Upper lobe of left lung (tissue), 6 donors: ENCODE results near the gene COLEC11. TPM values are rescaled to one million over a fixed set of nuclear protein-coding genes. Genes with fewer than 3 reads are reported as not detected.

ENCODE experiments used
- ATAC-seq, 2 donors: fragments of 200-7000 bp; cut with Tn5 transposase; one replicate each; pipeline ENCODE4 v1.9.1; 2022; ENCODE audit warnings: mild to moderate bottlenecking in 2 of 2, moderate library complexity in 2 of 2; ENCODE audit not compliant: low FRiP score in 2 of 2
- DNase-seq, 2 donors: peaks; one replicate each; pipeline ENCODE4 v3.0.0-alpha.2; 2019 to 2020
- H3K27ac ChIP-seq, 4 donors: fragments of 200-600 bp; sonication (generic); one replicate each; pipeline ENCODE4 v1.5.1; 2016 to 2019
- H3K27me3 ChIP-seq, 4 donors: fragments of 200-600 bp; sonication (generic); one replicate each; pipeline ENCODE4 v1.5.1; 2017 to 2019
- H3K36me3 ChIP-seq, 4 donors: fragments of 200-600 bp; sonication (generic); one replicate each; pipeline ENCODE4 v1.5.1; 2016 to 2019
- H3K4me1 ChIP-seq, 4 donors: fragments of 200-600 bp; sonication (generic); one replicate each; pipeline ENCODE4 v1.5.1; 2018 to 2019
- H3K4me3 ChIP-seq, 4 donors: fragments of 200-600 bp; sonication (generic); one replicate each; pipeline ENCODE4 v1.5.1; 2017 to 2019; ENCODE audit warnings: mild to moderate bottlenecking in 2 of 4, moderate library complexity in 1 of 4
- H3K9me3 ChIP-seq, 4 donors: fragments of 200-600 bp; sonication (generic); one replicate each; pipeline ENCODE4 v1.5.1; 2018 to 2019
- EP300 ChIP-seq, 4 donors: sonication (generic); formaldehyde crosslinking; IDR thresholded peaks; one replicate each; pipeline ENCODE4 v1.5.1; 2017; ENCODE audit warnings: antibody characterized with exemption in 4 of 4, control low read depth in 2 of 4
- POLR2A ChIP-seq, 4 donors: fragments of 450-650 bp; IDR thresholded peaks; one replicate each; pipeline ENCODE4 v1.5.1; 2016 to 2017; ENCODE audit warnings: antibody characterized with exemption in 4 of 4, mild to moderate bottlenecking in 2 of 4
- POLR2AphosphoS5 ChIP-seq, 2 donors: sonication (generic); formaldehyde crosslinking; IDR thresholded peaks; one replicate each; pipeline ENCODE4 v1.5.1; 2017; ENCODE audit warnings: antibody characterized with exemption in 2 of 2
- small RNA-seq, 4 donors: library from RNA; depleted of rRNA; stranded (forward); fragments of <200 nt; gene quantifications; one replicate each; pipeline ENCODE3, GENCODE V24; 2016
- total RNA-seq, 6 donors: library from RNA; depleted of rRNA in 4 of 6; stranded (reverse); fragments of >200 nt in 4 of 6; gene quantifications; one replicate each; pipeline versions ENCODE4 v1.1.0 to v1.2.1, GENCODE V29; 2016 to 2021
- TF ChIP-seq, protein P1 (sequence below), 6 experiments: fragments of 450-650 bp in 4 of 6; fragments of 200-600 bp in 2 of 6; sonication (generic) in 2 of 6; IDR thresholded peaks; one replicate each; pipeline ENCODE4 v1.5.1; 2016 to 2019; ENCODE audit warnings: antibody characterized with exemption in 6 of 6
- donor health status: DM: no; HTN: no; CAD: no; lungs with moderate emphysema.
- donor health status: DM: no; HTN: yes; CAD: no; lungs with severe emphysema.

Gene COLEC11
- total RNA-seq, 6 donors from 2014 or later, result 0.79 to 2.3 (median 1.3) TPM; not detected in 1

DNA sequence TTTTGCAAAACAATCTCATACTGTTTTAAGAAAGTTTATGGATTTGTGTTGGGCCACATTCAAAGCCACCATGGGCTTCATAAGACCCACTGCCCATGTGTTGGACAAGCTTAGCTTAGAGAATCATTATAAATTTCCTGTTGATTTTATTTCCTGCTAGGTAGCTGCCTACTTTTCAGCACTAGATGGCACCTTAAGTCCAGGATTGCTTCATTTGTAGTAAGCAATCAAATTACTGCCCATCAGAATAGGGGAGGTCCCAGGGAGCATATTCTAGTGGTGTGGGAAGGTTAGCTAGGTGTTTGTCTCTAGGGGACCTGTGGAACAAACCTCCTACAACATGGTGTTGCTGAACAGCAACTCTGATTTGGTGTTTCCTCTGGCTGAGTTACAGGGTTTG lies 97.5 kb downstream of the COLEC11 start:
- peak in 1 of 2 donors; percentile 22 for ATAC-seq
- DNase-seq, result no peak
- Histone ChIP-seq H3K9me3 (no peaks in the 10 kb centered on the region), H3K4me3 (no peak overlapping the region), H3K4me1 (no peaks in the 10 kb centered on the region), H3K36me3 (no peaks in the 10 kb centered on the region), H3K27me3 (no peaks in the 10 kb centered on the region), H3K27ac (no peak overlapping the region)
- TF ChIP-seq EP300 (IDR thresholded peaks at IDR 0.05), result no peak
- TF ChIP-seq, protein P1, sequence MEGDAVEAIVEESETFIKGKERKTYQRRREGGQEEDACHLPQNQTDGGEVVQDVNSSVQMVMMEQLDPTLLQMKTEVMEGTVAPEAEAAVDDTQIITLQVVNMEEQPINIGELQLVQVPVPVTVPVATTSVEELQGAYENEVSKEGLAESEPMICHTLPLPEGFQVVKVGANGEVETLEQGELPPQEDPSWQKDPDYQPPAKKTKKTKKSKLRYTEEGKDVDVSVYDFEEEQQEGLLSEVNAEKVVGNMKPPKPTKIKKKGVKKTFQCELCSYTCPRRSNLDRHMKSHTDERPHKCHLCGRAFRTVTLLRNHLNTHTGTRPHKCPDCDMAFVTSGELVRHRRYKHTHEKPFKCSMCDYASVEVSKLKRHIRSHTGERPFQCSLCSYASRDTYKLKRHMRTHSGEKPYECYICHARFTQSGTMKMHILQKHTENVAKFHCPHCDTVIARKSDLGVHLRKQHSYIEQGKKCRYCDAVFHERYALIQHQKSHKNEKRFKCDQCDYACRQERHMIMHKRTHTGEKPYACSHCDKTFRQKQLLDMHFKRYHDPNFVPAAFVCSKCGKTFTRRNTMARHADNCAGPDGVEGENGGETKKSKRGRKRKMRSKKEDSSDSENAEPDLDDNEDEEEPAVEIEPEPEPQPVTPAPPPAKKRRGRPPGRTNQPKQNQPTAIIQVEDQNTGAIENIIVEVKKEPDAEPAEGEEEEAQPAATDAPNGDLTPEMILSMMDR (IDR thresholded peaks at IDR 0.05), result peak in 3 of 6 experiments; percentile 20 to 40 (median 24)
- TF ChIP-seq POLR2AphosphoS5 (IDR thresholded peaks at IDR 0.05), result no peak
- TF ChIP-seq POLR2A (IDR thresholded peaks at IDR 0.05), result no peak

Small RNAs within 50 kb of the gene (small RNA-seq; reads per million reads assigned to genes)
- gene TMSB4XP2, result 0 reads per million in 4 donors

Other genes with a start within 250 kb of the COLEC11 start
- gene EIPR1, start 217.3 kb upstream of the COLEC11 start, total RNA-seq, result 10 to 100 TPM; 17.6 to 39.8 (median 23.6) TPM
- 100 to 1,000 TPM in 2 of 6 donors, 10 to 100 TPM in 4; 68.1 to 307 (median 91.5) TPM for gene TRAPPC12, start 215.4 kb upstream of the COLEC11 start, total RNA-seq
- 10 to 100 TPM; 40.9 to 87.3 (median 77.3) TPM for gene ADI1, start 75.6 kb upstream of the COLEC11 start, total RNA-seq
- gene RNASEH1, start 36.8 kb upstream of the COLEC11 start, total RNA-seq, result 10 to 100 TPM; 17.1 to 19.5 (median 18.0) TPM
- gene RPS7, start 19.9 kb upstream of the COLEC11 start, total RNA-seq, result 1,000 to 10,000 TPM in 2 of 6 donors, 100 to 1,000 TPM in 4; 689 to 1,790 (median 847) TPM
- gene ALLC, start 63.1 kb downstream of the COLEC11 start, total RNA-seq, result not detected
- not detected for gene DCDC2C, start 108.5 kb downstream of the COLEC11 start, total RNA-seq